T-helper 2 cell treated with Interferon-gamma antibody and Interleukin-4, amounts not matched to agents 5 μg/mL and 100 μg/mL, for 36 hours (primary cell): ENCODE data around the gene CLDN15.

Experiments
- DNase-seq: peaks from one replicate; pipeline ENCODE4 v3.0.0; 2021; ENCODE audit warnings: low spot score
- H3K27ac Mint-ChIP-seq: one replicate; pipeline ENCODE4 v1.8.0; 2021; ENCODE audit warnings: mild to moderate bottlenecking, mixed read lengths
- H3K27me3 Mint-ChIP-seq: one replicate; pipeline ENCODE4 v1.8.0; 2021; ENCODE audit warnings: low read depth, mixed read lengths
- H3K36me3 Mint-ChIP-seq: one replicate; pipeline ENCODE4 v1.8.0; 2021; ENCODE audit warnings: low read depth, mixed read lengths
- H3K4me1 Mint-ChIP-seq: one replicate; pipeline ENCODE4 v1.8.0; 2021; ENCODE audit warnings: low read depth, mixed read lengths
- H3K4me3 Mint-ChIP-seq: one replicate; pipeline ENCODE4 v1.8.0; 2022; ENCODE audit warnings: mild to moderate bottlenecking, moderate library complexity, mixed read lengths
- H3K9me3 Mint-ChIP-seq: one replicate; pipeline ENCODE4 v1.8.0; 2021; ENCODE audit warnings: mixed read lengths

Gene CLDN15

DNA sequence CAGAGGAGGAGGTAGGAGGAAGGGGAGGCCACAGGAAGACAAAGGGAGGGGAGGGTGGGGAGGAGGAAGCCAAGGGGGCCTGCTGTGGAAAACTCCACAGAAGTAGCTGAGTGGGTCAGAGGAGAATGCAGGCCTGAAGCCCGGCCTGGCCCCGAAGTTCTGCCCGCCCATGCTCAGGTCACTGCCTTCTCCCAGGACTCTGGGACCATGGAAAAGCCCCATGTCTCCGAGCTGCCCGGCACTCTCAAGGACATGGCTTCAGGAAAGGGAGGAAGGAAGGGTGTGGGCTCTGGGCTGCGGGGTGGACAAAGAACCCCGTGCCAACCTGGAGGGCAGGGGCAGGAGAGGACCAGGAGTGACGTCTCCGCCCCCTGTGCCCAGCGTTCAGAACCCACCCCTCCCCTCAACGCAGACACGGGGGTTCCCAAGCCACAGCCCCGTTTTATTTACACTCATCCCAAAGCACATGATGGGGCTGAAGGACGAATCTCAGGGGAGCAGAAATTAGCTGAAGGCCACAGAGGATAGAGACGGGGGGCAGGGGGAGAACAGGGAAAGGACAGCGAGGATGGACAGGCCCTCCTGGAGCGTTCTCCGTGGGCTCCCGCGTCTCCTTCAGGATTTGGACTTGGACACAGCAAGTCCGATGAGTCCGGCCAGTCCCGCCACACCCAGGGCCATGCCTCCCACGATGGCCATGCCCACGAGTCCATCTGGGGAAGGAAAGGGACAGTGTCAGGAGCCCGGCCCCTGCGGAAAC, 1.8 kb upstream of the CLDN15 start:
- Mint-ChIP-seq H3K36me3 (peaks cover 6% of the 10 kb centered on the region), H3K4me1 (peaks cover 10% of the 10 kb centered on the region), H3K4me3 (no peak overlapping the region), H3K9me3 (no peaks in the 10 kb centered on the region), H3K27ac (no peak overlapping the region), H3K27me3 (no peaks in the 10 kb centered on the region)
- DNase-seq = no peak

DNA sequence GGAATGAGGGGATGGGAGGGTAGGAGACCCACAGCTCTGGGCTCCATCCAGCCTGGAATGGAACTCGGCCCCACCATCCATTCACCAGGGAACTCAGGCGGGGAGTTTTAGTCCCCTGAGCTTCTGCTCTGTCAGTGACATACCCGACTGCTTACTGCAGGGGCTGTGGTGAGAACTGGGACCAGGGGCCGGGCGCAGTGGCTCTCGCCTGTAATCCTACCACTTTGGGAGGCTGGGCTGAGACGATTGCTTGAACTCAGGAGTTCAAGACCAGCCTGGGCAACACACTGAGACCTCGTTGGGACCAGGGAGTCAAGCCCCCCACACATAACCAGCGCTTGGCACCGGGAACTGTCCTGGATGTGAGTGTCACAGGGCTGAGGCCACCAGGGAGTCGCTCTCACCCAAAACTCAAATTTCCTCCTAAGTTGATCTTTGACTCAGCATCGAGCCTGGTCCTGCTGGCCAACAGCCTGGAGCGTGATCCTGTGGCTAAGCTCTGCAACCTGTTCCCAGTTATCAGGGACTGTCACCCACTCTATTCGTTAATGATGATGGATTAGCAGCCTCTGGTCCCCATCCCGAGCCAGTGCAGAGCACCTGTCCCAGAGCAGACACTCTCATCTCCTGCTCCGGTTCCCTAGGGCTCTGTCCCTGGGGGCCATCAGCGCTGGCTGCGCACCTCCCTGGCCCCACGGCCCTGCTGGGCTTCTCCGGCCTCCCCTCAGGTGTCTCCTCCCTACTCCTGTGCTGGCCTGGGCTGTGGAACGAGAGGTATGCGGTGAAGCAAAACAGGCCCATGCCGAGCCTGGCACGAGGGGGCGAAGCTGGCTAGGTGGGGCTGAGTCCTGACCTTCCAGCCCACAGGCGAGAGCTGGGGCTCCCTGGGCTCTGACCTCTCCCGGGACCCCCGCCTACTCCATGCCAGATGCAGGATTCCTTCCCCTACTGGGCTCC, 902 bp upstream of the CLDN15 start:
- Mint-ChIP-seq H3K4me3 (no peak overlapping the region), H3K4me1 (peaks cover 5% of the 10 kb centered on the region), H3K9me3 (no peaks in the 10 kb centered on the region), H3K36me3 (peaks cover 6% of the 10 kb centered on the region), H3K27me3 (no peaks in the 10 kb centered on the region), H3K27ac (no peak overlapping the region)
- DNase-seq = no peak

DNA sequence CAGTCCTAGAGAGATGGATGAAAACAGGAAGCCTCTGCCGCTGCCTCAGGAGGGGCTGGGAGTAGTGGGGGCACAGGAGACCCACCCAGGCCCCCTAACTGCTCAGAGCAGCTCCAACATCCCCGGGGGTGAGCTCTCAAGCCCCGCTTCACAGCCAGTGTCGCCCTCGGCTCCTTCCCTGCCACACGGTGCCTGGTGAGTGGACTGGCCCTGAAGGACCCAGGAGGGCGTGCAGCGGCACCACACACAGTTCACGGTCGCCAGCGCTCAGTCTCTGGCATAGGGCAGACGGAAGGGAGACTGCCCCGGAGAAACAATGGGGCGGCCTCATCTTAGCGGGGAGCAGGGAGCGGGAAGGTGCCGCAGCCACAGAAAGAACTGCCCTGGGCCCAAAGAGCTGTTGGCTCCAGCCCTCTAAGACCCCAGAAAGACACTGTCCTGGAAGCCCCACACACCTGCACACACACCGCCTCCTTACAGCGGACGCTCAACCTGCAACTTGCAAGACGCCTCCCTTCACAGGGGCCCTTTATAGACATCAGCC, 1.2 kb downstream of the CLDN15 start:
- Mint-ChIP-seq H3K27me3 (no peaks in the 10 kb centered on the region), H3K4me3 (no peak overlapping the region), H3K36me3 (peaks cover 6% of the 10 kb centered on the region), H3K4me1 (no peaks in the 10 kb centered on the region), H3K9me3 (no peaks in the 10 kb centered on the region), H3K27ac (no peak overlapping the region)
- no peak for DNase-seq

DNA sequence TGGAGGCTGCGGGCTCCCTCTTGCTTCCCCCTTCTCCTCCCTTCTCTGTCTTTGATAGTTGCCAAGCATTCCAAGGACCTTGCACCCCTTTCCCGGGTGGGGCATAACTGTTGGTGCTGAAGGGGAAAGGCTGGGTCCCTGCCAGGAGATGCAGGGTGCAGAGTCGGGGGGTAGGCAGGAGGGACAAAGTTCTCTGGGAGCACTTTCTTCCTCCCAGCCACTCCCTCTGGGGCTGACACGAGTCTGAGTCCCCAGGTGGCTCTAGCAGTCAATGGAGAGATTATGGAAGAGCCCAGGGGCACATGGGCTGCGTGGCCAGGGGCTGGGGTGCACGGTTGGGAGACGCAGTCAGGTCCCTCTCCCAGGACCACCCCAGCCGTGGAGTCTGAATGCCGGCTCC, 2.1 kb downstream of the CLDN15 start:
- no peaks in the 10 kb centered on the region for H3K27me3 Mint-ChIP-seq
- H3K4me1 Mint-ChIP-seq = peaks cover 2% of the 10 kb centered on the region
- peaks cover 7% of the 10 kb centered on the region for H3K36me3 Mint-ChIP-seq
- no peaks in the 10 kb centered on the region for H3K9me3 Mint-ChIP-seq
- no peak overlapping the region for H3K4me3 Mint-ChIP-seq
- H3K27ac Mint-ChIP-seq = no peak overlapping the region
- DNase-seq = no peak

DNA sequence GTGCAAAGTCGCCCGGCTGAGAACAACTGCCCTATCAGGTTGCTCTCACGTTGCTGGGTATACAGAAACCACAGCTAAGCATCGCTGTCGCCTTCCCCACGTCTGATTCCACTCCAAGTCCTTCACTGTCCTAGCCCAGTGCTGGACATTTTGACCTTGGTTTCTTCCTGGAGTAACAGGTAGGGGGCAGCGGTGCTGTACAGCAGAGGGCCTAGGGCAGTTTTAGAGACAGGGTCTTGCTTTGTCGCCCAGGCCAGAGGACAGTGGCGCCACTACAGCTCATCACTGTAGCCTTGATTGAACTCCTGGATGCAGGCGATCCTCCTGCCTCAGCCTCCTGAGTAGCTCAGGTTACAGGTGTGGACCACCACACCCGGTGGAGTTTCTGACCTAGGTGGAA, 2.6 kb downstream of the CLDN15 start:
- no peak overlapping the region for H3K4me3 Mint-ChIP-seq
- H3K27me3 Mint-ChIP-seq = no peaks in the 10 kb centered on the region
- peaks cover 9% of the 10 kb centered on the region for H3K36me3 Mint-ChIP-seq
- H3K27ac Mint-ChIP-seq = no peak overlapping the region
- no peak for DNase-seq
- no peaks in the 10 kb centered on the region for H3K9me3 Mint-ChIP-seq
- H3K4me1 Mint-ChIP-seq = peaks cover 3% of the 10 kb centered on the region

DNA sequence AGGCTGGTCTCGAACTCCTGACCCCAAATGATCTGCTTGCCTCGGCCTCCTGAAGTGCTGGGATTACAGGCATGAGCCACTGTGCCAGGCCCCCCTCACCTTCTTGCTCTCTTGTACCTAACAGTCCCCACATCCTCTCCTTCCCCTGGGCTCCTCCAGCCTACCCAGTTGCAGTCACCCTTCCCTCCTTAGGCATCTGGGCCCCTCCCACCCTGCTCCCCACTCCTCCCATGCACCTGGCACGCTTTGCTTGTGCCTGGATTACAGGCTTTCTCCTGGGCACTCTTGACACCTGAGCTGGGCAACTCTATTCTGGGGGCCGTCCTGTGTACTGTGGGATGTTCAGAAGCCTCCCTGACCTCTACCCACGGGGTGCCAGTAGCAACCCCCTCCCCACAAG, 3.0 kb downstream of the CLDN15 start:
- H3K4me3 Mint-ChIP-seq = no peak overlapping the region
- no peak overlapping the region for H3K27ac Mint-ChIP-seq
- no peaks in the 10 kb centered on the region for H3K27me3 Mint-ChIP-seq
- H3K36me3 Mint-ChIP-seq = peaks cover 11% of the 10 kb centered on the region
- peaks cover 3% of the 10 kb centered on the region for H3K4me1 Mint-ChIP-seq
- no peaks in the 10 kb centered on the region for H3K9me3 Mint-ChIP-seq
- DNase-seq = no peak

DNA sequence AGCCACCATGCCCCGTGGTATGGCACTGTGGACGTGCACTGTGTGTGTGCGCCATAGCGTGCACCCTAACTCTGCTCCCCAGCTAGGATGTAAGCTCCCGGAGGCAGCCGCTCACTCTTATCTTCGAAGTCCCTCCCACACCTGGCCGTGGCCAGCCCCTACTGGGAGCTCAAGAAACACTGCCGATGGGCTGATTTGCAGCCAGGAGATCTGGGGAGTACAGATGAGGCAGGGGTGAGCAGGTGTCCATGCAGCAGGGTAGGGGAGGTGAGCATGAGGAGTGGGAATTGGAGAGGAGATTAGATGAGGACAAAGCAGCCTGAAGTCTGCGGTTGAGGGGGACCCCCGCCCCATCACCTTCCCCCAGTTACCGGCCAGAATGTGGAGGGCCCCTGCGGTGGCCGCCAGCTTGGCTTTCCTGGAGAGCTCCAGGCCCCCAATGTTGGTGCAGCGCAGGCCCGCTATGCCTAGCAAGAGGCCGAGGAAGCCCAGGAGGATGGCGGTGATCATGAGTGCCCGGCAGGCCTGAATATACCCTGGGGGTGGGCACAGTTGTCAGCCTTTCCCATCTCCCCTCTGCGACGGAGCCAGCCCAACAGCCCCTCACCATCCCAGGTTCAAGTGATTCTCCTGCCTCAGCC, 3.6 kb downstream of the CLDN15 start:
- H3K4me1 Mint-ChIP-seq = peaks cover 3% of the 10 kb centered on the region
- H3K36me3 Mint-ChIP-seq = peaks cover 11% of the 10 kb centered on the region
- H3K4me3 Mint-ChIP-seq = no peak overlapping the region
- H3K27me3 Mint-ChIP-seq = no peaks in the 10 kb centered on the region
- DNase-seq = no peak
- no peaks in the 10 kb centered on the region for H3K9me3 Mint-ChIP-seq
- H3K27ac Mint-ChIP-seq = no peak overlapping the region

DNA sequence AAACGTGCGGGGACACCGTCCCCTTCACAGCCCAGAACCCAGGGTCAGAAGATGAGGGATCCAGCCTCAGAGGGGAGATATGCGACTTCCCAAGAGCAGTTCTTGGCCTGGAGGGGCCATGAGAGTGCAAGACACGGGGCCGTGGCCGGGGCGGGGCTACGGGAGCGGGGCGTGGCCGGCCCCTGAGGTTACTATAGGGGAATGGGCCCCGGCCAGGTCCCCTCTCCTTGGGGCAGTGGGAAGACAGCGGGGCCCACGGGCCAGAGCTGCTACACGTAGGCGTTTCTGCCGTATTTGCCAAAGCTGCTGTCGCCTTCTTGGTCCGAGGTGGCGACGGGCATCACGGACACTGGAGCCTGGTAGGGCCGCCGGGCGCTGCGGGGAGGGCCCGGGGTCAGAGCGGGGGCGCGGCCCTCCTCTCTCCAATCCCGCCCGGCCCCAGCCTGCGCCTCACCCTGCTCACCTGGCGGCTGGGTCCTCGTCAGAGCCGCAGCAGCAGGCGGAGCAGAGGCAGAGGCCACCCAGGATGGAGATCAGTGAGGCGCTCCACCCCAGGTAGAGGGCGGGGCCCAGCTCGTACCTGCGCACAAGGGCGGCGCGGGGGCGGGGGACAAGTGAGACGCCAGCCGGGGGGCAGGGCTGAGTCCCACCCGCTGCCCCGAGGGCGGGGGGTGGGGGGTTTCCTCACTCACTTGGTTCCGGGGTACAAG, 5.3 kb downstream of the CLDN15 start:
- H3K27me3 Mint-ChIP-seq = no peaks in the 10 kb centered on the region
- no peak overlapping the region for H3K27ac Mint-ChIP-seq
- DNase-seq = no peak

DNA sequence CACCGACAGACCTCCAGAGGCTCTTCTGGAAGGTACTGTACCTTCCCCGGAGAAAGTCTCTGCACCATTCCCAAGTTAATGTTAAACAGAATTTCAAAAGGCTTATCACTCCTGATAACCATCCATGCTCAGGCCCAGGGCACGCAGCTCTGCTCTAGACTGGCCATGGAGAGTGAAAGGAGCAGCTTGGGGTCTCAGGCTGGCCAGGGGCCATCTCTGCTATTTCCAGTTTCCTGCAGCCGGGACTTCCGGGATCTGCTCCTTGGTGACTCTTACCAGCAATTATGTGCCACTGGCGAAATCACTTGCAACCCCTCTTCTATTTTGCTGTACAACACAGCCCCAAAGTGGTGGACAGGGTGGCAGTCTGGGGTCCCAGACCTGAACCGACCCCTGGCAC, 6.0 kb downstream of the CLDN15 start:
- Mint-ChIP-seq H3K27ac (no peak overlapping the region), H3K4me1 (peaks cover 3% of the 10 kb centered on the region), H3K9me3 (no peaks in the 10 kb centered on the region), H3K36me3 (peaks cover 9% of the 10 kb centered on the region), H3K4me3 (no peak overlapping the region), H3K27me3 (no peaks in the 10 kb centered on the region)
- DNase-seq = no peak

More for the DNA sequence above, 5.3 kb downstream of the CLDN15 start:
- Mint-ChIP-seq H3K9me3 (no peaks in the 10 kb centered on the region), H3K36me3 (peaks cover 9% of the 10 kb centered on the region), H3K4me1 (peaks cover 3% of the 10 kb centered on the region), H3K4me3 (no peak overlapping the region)

DNA sequence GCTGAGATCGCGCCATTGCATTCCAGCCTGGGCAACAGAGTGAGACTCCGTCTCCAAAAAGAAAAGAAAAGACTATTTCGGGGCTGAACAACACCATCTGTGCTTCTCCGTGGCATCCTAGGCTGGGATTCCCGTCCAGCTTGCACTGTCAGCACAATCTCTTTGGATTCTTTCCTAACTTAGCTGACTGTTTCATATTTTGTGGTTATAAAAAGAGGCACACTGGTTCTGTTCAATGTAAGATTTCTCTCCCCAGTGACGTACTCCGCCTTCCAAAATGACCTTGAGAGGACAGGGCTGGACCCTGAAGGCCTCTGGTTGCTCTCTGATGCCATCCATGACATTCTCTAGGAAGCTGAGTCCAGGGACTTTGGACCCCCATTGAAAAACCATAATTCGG, 10.9 kb downstream of the CLDN15 start:
- H3K36me3 Mint-ChIP-seq = peaks cover 32% of the 10 kb centered on the region

DNA sequence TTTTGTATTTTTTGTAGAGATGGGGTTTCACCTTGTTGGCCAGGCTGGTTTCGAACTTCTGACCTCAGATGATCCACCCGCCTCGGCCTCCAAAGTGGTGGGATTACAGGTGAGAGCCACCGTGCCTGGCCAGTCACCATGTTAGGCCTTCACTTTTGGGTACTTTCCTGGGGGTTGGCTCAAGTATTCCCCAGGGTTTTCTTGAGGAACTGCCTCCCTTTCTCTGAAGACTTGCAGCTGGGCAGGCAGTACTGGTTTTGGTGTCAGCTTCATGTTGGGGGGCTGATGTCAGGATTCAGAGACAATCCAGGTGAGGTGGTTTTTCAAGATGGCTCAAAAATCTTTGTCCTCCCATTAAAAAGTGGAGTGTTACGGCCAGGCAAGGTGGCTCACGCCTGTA, 12.0 kb downstream of the CLDN15 start:
- Mint-ChIP-seq H3K36me3 (peaks cover 33% of the 10 kb centered on the region), H3K27ac (no peak overlapping the region), H3K9me3 (no peaks in the 10 kb centered on the region), H3K4me3 (no peak overlapping the region), H3K27me3 (no peaks in the 10 kb centered on the region), H3K4me1 (peaks cover 8% of the 10 kb centered on the region)
- no peak for DNase-seq

More for the DNA sequence above, 10.9 kb downstream of the CLDN15 start:
- DNase-seq = no peak
- H3K27ac Mint-ChIP-seq = no peak overlapping the region
- no peak overlapping the region for H3K4me3 Mint-ChIP-seq
- H3K27me3 Mint-ChIP-seq = no peaks in the 10 kb centered on the region
- H3K9me3 Mint-ChIP-seq = no peaks in the 10 kb centered on the region
- peaks cover 6% of the 10 kb centered on the region for H3K4me1 Mint-ChIP-seq

DNA sequence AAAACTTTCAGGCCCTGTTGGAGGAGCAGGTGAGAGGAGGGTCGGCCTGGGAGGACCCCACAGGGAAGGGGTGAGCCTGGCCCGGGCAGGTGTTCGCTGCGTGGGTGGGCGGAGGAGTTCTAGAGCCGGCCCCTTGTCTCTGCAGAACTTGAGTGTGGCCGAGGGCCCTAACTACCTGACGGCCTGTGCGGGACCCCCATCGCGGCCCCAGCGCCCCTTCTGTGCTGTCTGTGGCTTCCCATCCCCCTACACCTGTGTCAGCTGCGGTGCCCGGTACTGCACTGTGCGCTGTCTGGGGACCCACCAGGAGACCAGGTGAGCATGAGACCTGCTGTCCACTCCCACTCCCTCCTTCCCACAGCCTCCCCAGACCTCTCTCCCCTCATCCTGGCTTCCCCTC, 14.1 kb downstream of the CLDN15 start:
- H3K36me3 Mint-ChIP-seq = peaks cover 29% of the 10 kb centered on the region

DNA sequence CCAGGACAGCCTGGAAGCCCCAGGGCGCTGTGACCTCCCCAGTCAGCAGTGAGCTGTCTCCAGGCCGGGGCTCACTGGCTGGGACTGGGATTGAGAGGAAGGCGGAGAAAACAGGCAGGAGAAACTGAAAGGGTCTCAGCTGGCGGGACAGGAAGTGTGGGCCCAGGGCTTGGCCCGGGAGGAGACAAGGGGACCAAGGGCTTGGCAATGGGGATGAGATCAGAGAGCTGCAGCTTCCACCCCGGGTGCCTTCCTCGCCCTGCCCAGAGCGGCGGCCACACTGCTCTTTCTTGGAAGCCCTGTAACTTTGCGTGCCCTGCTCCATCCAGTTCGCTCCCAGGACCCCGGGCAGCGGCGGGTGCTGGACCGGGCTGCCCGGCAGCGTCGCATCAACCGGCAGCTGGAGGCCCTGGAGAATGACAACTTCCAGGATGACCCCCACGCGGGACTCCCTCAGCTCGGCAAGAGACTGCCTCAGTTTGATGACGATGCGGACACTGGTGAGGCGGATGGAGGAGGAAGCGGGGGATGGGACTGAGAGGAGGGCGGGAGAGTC, 15.2 kb downstream of the CLDN15 start:
- H3K27me3 Mint-ChIP-seq = no peaks in the 10 kb centered on the region
- H3K4me3 Mint-ChIP-seq = no peak overlapping the region
- no peak for DNase-seq
- peaks cover 15% of the 10 kb centered on the region for H3K4me1 Mint-ChIP-seq
- H3K27ac Mint-ChIP-seq = no peak overlapping the region
- H3K9me3 Mint-ChIP-seq = no peaks in the 10 kb centered on the region
- H3K36me3 Mint-ChIP-seq = peaks cover 28% of the 10 kb centered on the region

More for the DNA sequence above, 14.1 kb downstream of the CLDN15 start:
- Mint-ChIP-seq H3K27me3 (no peaks in the 10 kb centered on the region), H3K4me1 (peaks cover 14% of the 10 kb centered on the region), H3K27ac (no peak overlapping the region), H3K9me3 (no peaks in the 10 kb centered on the region), H3K4me3 (no peak overlapping the region)
- DNase-seq = no peak
